Measurements from ENCODE around the gene SAP130.

GRCh38 chr2:127935337-127935736 lies 92.5 kb downstream of the SAP130 start:
- TF ChIP-seq CTCF (IDR thresholded peaks at IDR 0.05; ENCODE audit: borderline replicate concordance, extremely low read depth, low read length, poor library complexity, severe bottlenecking) (no peak), EZH2 (IDR thresholded peaks at IDR 0.05; ENCODE audit: borderline replicate concordance, low read depth, low read length, severe bottlenecking) (no peak)

All from DND-41 (cell line).